ES-I3 (cell line): ENCODE results near the gene FAM168A.

Experiments
- H3K36me3 ChIP-seq: 2 replicates; pipeline ENCODE4 v1.6.1; 2013; ENCODE audit warnings: mild to moderate bottlenecking, low read length, control low read depth, moderate library complexity; ENCODE audit not compliant: insufficient read depth
- H3K4me1 ChIP-seq: 2 replicates; pipeline ENCODE4 v1.6.1; 2013; ENCODE audit warnings: mild to moderate bottlenecking, control low read depth, low read length; ENCODE audit not compliant: insufficient read depth
- H3K9ac ChIP-seq: 2 replicates; pipeline ENCODE4 v1.6.1; 2013; ENCODE audit warnings: low read depth, mild to moderate bottlenecking, low read length, moderate library complexity
- H3K9me3 ChIP-seq: 2 replicates; pipeline ENCODE4 v1.6.1; 2013; ENCODE audit warnings: mild to moderate bottlenecking, low read length, moderate library complexity; ENCODE audit not compliant: control insufficient read depth, insufficient read depth

FAM168A gene

GRCh38 chr11:73469401-73469800 lies 128.5 kb downstream of the FAM168A start:
- H3K9me3 ChIP-seq = no peaks in the 10 kb centered on the region
- no peak overlapping the region for H3K9ac ChIP-seq
- H3K4me1 ChIP-seq = no peaks in the 10 kb centered on the region
- no peaks in the 10 kb centered on the region for H3K36me3 ChIP-seq

DNA sequence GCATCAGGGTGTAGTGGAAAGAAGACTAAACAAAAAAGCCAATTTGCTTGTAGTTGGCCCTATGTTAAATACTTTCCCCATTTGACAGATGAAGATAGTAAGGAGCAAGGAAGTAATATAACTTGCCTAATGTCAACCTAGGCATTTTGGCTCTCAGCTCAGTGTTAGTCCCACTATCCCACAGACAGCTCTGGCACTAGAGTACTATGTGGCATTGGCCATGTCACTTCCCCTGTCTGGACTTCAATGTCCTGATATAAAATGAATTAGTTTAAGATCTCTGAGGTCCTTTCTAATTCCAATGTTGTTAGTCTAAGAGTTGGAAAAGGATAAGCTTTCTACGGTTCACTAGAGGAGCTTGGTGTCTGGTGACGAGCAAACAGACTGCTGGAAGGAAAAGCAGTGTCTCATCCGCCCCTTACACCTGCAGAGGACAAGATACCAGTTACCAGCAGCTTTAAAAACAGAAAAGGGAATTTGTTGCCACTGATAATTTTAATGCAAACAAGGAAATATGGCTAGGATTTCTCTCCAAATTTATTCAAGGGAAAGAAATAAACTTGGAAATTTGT lies 129.2 kb downstream of the FAM168A start:
- Histone ChIP-seq H3K9me3 (no peaks in the 10 kb centered on the region), H3K36me3 (no peaks in the 10 kb centered on the region), H3K9ac (no peak overlapping the region), H3K4me1 (no peaks in the 10 kb centered on the region)

DNA sequence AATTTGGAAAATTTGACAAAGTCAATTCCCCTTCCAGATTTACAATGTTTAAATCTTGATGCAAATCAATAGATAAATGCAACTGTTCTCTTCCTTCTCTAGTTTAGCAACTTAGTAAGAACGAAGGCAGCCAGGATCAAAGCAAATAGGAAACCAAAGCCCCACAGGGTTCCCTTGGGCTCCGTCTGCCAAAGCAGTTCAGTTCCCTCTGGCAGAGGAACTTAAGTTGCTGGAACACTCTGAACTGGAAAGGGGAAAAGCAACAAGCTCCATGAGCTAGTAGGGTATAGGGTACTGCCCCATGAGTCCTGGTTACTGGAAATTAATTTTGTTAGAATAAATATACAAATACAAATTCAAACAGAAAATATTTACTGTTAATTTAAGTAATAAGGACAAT lies 130.4 kb downstream of the FAM168A start:
- H3K36me3 ChIP-seq = no peaks in the 10 kb centered on the region
- no peaks in the 10 kb centered on the region for H3K9me3 ChIP-seq
- no peaks in the 10 kb centered on the region for H3K4me1 ChIP-seq
- H3K9ac ChIP-seq = no peak overlapping the region

DNA sequence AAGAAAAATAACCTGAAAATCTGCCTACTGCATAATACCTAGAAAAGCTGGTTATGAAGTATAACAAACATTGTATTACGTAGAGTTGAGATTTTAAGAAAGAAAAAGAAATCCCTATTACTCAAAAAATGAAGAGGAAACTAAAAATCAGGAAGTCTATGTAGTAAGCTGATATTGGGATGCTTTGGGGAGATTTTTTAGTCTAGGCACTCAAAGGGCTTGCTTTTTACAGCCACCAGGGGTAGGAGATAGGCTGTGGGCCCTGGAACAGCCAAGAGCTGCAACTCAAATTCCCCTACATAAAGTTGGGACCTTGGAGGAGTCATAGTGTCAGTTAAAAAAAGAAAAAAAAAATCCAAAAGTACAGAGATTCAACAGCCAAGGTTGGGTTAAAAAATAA lies 131.3 kb downstream of the FAM168A start:
- Histone ChIP-seq H3K9ac (no peak overlapping the region), H3K9me3 (no peaks in the 10 kb centered on the region), H3K4me1 (no peaks in the 10 kb centered on the region), H3K36me3 (no peaks in the 10 kb centered on the region)

- Histone ChIP-seq H3K36me3 (no peaks in the 10 kb centered on the region), H3K4me1 (no peaks in the 10 kb centered on the region), H3K9ac (no peak overlapping the region), H3K9me3 (no peaks in the 10 kb centered on the region)
Measured at GRCh38 chr11:73465871-73466270, 132.0 kb downstream of the FAM168A start.

DNA sequence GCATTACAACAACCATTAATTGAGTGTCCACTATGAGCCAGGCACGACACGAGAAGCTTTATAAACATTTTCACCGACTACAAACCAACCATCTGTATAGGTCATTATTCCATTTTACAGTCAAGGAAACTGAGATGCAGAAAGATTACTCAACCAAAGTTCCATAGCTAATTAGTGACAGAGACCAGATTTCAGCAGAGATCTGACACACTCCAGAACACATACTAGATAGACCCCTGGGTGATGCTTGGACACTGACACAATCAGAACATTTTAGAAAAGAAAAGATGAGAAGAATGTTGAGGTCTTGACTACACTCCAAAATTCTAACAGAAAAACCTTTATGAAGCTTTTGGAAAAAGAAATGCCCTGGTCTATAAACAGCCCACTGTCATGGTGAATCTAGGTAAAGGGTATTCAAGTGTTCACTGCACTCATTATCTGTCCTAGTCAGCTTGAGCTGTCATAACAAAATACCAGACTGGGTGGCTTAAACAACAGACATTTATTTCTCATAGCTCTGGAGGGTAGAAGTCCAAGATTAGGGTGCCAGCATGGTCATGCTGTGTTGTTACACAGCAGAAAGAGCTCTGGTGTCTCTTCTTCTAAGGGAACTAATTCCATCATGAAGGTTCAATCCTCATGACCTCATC lies 132.8 kb downstream of the FAM168A start:
- Histone ChIP-seq H3K9ac (no peak overlapping the region), H3K9me3 (no peaks in the 10 kb centered on the region), H3K4me1 (no peaks in the 10 kb centered on the region), H3K36me3 (no peaks in the 10 kb centered on the region)

GRCh38 chr11:73464347-73464746 lies 133.6 kb downstream of the FAM168A start:
- H3K4me1 ChIP-seq = no peaks in the 10 kb centered on the region
- H3K9ac ChIP-seq = no peak overlapping the region
- no peaks in the 10 kb centered on the region for H3K36me3 ChIP-seq

DNA sequence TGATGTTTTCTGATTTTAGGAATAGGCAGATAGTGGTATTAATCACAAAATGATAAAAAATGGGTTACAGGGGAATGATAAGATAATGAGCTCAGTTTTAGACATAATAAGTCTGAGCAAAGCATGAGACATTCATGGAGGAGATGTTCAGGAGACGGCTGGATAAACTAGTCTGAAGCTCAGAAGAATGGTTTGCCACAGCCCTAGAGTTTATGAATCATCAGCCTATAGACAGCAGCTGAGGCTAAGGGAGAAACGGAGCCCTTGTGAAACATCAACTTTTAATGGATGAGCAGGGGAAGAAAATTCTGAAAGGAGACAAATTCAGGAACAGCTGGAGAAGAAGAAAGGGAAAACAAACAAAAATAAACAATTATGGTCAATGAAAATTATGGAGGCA lies 134.6 kb downstream of the FAM168A start:
- Histone ChIP-seq H3K9me3 (no peaks in the 10 kb centered on the region), H3K36me3 (no peaks in the 10 kb centered on the region), H3K9ac (no peak overlapping the region), H3K4me1 (no peaks in the 10 kb centered on the region)

More at GRCh38 chr11:73464347-73464746, 133.6 kb downstream of the FAM168A start:
- no peaks in the 10 kb centered on the region for H3K9me3 ChIP-seq

- Histone ChIP-seq H3K4me1 (no peaks in the 10 kb centered on the region), H3K9ac (no peak overlapping the region), H3K9me3 (no peaks in the 10 kb centered on the region), H3K36me3 (no peaks in the 10 kb centered on the region)
Measured at GRCh38 chr11:73461964-73462363, 135.9 kb downstream of the FAM168A start.

GRCh38 chr11:73461335-73461840 lies 136.5 kb downstream of the FAM168A start:
- H3K4me1 ChIP-seq = no peaks in the 10 kb centered on the region
- no peaks in the 10 kb centered on the region for H3K9me3 ChIP-seq
- H3K36me3 ChIP-seq = no peaks in the 10 kb centered on the region
- no peak overlapping the region for H3K9ac ChIP-seq

GRCh38 chr11:73458201-73458600 lies 139.7 kb downstream of the FAM168A start:
- Histone ChIP-seq H3K9me3 (no peaks in the 10 kb centered on the region), H3K9ac (no peak overlapping the region), H3K4me1 (no peaks in the 10 kb centered on the region), H3K36me3 (no peaks in the 10 kb centered on the region)

DNA sequence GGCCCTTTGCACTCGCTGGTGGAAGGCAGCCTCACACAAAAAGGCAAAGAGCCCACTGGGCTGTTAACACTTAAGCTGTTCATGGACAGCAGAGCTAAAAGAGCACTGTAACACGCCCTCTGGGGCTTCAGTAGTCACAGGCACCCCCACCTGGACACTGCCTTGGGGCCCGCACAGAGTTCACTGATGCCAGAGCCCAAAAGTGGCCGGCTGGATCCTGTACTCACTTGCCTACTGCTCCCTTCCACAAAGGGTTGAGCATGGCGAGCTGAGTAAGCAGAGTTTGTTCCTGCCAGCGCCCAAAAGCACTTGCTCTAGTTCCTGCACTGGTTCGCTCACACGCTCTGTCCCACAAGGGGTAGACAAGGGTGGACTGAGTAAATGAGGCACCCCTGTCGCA lies 142.9 kb downstream of the FAM168A start:
- Histone ChIP-seq H3K9me3 (no peaks in the 10 kb centered on the region), H3K36me3 (no peaks in the 10 kb centered on the region), H3K4me1 (no peaks in the 10 kb centered on the region), H3K9ac (no peak overlapping the region)

- no peaks in the 10 kb centered on the region for H3K36me3 ChIP-seq
Measured at GRCh38 chr11:73453562-73453961, 144.3 kb downstream of the FAM168A start.

GRCh38 chr11:73452726-73453125 lies 145.2 kb downstream of the FAM168A start:
- Histone ChIP-seq H3K9me3 (no peaks in the 10 kb centered on the region), H3K4me1 (no peaks in the 10 kb centered on the region), H3K36me3 (no peaks in the 10 kb centered on the region), H3K9ac (no peak overlapping the region)

More at GRCh38 chr11:73453562-73453961, 144.3 kb downstream of the FAM168A start:
- H3K9me3 ChIP-seq = no peaks in the 10 kb centered on the region
- no peak overlapping the region for H3K9ac ChIP-seq
- H3K4me1 ChIP-seq = no peaks in the 10 kb centered on the region

DNA sequence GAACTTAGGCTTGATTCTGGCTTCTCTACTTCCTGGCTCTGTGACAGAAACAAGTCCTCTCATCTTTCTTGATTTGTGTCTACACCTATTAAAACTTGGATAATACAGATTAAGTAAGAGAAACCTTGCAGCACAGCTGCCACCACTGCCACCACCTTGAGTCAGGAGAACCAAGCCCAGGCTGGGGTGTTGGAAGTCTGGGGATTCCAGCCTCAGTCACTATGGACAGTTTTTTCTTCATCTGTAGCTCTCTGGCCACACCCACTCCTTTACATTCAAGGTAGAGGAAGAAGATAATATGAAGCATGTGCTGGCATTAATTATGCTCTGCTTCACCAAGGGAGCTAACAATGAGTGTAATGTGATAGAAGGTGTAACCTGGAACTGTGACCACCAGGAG lies 146.0 kb downstream of the FAM168A start:
- Histone ChIP-seq H3K36me3 (no peaks in the 10 kb centered on the region), H3K9me3 (no peaks in the 10 kb centered on the region), H3K4me1 (no peaks in the 10 kb centered on the region), H3K9ac (no peak overlapping the region)
